SU-DHL-6 (cell line): Measurements from ENCODE around the gene SCGB2A2.

Source experiments
- CTCF ChIP-seq: fragments of 200-600 bp; sonication (generic); IDR thresholded peaks from one replicate; pipeline ENCODE4 v1.5.1; 2017; ENCODE audit warnings: antibody characterized with exemption, mild to moderate bottlenecking, low read length, moderate library complexity; ENCODE audit not compliant: insufficient read depth, poor library complexity, severe bottlenecking
- EZH2phosphoT487 ChIP-seq: fragments of 200-600 bp; sonication (generic), shearing (Covaris generic); conservative IDR thresholded peaks from 2 replicates; pipeline ENCODE4 v1.6.1; 2018; ENCODE audit warnings: mild to moderate bottlenecking, antibody characterized with exemption, low read length, moderate library complexity, mixed read lengths

- TF ChIP-seq CTCF, result no peak
- no peak for TF ChIP-seq EZH2phosphoT487
Measured at GRCh38 chr11:62253999-62254542, 15.9 kb upstream of the SCGB2A2 start.
